GM13976 (cell line): Measurements from ENCODE around the gene B3GALNT2.

Experiments used
- DNase-seq: peaks from one replicate; pipeline ENCODE4 v3.0.0; 2012; ENCODE audit warnings: low spot score
- CTCF ChIP-seq: IDR thresholded peaks from 2 replicates; pipeline ENCODE4 v1.5.1; 2012; ENCODE audit warnings: borderline replicate concordance, mild to moderate bottlenecking; ENCODE audit not compliant: insufficient read depth; ENCODE audit errors: extremely low read depth, missing control alignments, control extremely low read depth
- in situ Hi-C: fragments of 300-500 bp; cut with MboI; formaldehyde crosslinking; loops from one replicate; pipeline ENCODE4 v1.12.0; 2022; ENCODE audit warnings: low sequenced_read_pairs, mixed read lengths, inconsistent platforms; ENCODE audit not compliant: unreplicated experiment

B3GALNT2 gene

DNA sequence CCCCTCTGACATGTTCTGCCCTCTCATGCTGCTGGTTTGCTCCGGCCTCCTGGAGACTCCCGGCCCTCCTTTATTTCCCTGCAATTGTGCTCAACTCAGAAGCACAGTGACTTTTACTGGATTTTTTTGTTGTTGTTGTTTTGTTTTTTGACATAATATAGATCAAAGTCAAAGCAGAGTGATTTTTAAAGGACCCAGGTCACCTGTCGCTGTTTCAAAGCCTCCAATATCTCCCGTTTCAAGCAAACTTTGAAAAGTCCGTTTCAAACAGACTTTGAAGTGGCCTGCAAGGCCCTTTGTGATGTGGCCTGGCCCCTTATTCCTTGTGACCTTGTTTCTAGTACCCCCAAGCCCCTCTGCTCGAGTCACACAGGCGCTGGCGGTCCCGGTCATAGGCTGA lies 78.9 kb downstream of the B3GALNT2 start:
- in situ Hi-C loops, result no loop called here
- no peak for DNase-seq
- no peak for TF ChIP-seq CTCF

- in situ Hi-C loops, result loop anchor here (25.0 kb wide), 1 partner anchor 937 kb away; the partner anchor contains the start of gene TARBP1
- TF ChIP-seq CTCF, result no peak
- DNase-seq, result no peak
Measured at GRCh38 chr1:235424092-235424491, 80.2 kb downstream of the B3GALNT2 start.

DNA sequence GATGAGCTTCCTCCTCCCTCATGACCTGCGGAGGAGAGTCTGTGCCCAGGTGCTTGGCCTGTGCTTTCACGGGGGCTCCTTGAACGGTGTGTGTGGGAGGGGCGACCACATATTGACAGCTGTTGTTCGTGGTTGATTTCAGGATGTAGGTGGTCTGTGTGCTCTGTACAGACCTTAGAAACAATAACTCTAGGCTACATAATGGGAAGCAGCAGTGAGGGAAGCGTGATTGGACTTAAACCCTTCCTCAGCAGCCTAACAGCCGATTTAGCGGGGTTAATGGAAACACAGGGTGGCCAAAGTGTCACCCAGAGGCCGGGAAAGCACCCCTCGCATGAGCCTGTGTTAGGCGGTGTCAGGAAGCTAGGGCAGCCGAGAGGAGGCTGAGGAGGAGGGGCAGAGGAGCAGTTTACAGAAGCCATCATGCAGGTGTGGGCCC lies 81.0 kb downstream of the B3GALNT2 start:
- peak; percentile 73 for DNase-seq
- no peak for TF ChIP-seq CTCF
- in situ Hi-C loops, result loop anchor here (25.0 kb wide), 1 partner anchor 936 kb away; the partner anchor contains the start of gene TARBP1

- in situ Hi-C loops, result loop anchor here (25.0 kb wide), 1 partner anchor 934 kb away; the partner anchor contains the start of gene TARBP1
- TF ChIP-seq CTCF, result no peak
- DNase-seq, result no peak
Measured at GRCh38 chr1:235421751-235422150, 82.5 kb downstream of the B3GALNT2 start.

DNA sequence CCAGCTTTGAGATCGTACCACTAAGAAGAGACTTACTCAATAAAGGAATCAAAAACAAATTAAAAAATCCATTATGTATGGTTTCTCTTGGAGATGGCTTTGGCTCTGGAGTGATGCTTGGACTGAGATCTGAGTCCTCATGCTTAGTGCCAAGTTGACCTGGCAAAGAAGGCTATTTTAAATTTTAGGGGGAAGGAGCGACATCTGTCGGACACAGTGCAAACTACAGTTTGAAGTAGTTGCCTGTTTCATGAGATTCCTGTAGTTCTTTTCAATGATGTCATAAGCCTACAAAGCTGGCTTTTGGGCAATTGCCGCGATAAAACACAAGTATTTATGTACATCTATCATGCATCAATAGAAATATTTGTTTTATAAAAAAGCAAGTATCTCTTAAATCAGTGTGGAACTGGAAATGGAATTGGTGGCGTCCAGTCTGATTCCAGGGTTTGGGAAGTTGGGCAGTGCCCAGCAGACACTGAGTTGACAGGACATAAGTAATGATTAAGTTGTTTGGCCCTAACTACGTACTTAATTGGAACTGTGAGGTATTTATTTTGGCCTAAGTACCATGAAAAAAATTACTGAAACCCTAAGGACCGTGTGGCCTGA lies 87.1 kb downstream of the B3GALNT2 start:
- peak; percentile 72 for TF ChIP-seq CTCF
- DNase-seq, result peak; percentile 69
- in situ Hi-C loops, result loop anchor here (10.0 to 25.0 kb wide), 3 partner anchors 172 to 930 kb away; partner anchors contain the start of gene TARBP1

GRCh38 chr1:235416662-235417049 lies 87.6 kb downstream of the B3GALNT2 start:
- DNase-seq, result no peak
- no peak for TF ChIP-seq CTCF
- in situ Hi-C loops, result loop anchor here (10.0 to 25.0 kb wide), 3 partner anchors 172 to 929 kb away; partner anchors contain the start of gene TARBP1
